GOT3 (cell line): ENCODE results near the gene TIMM50.

Experiments used
- DNase-seq: peaks from one replicate; lab custom pipeline; 2025; ENCODE audit warnings: mixed read lengths; lab: John Stamatoyannopoulos, UW

TIMM50 gene

GRCh38 chr19:39500543-39500942, 19.9 kb downstream of the TIMM50 start:
- DNase-seq: no peak

- DNase-seq: no peak
Observed at GRCh38 chr19:39501340-39501739, 20.7 kb downstream of the TIMM50 start.

DNA sequence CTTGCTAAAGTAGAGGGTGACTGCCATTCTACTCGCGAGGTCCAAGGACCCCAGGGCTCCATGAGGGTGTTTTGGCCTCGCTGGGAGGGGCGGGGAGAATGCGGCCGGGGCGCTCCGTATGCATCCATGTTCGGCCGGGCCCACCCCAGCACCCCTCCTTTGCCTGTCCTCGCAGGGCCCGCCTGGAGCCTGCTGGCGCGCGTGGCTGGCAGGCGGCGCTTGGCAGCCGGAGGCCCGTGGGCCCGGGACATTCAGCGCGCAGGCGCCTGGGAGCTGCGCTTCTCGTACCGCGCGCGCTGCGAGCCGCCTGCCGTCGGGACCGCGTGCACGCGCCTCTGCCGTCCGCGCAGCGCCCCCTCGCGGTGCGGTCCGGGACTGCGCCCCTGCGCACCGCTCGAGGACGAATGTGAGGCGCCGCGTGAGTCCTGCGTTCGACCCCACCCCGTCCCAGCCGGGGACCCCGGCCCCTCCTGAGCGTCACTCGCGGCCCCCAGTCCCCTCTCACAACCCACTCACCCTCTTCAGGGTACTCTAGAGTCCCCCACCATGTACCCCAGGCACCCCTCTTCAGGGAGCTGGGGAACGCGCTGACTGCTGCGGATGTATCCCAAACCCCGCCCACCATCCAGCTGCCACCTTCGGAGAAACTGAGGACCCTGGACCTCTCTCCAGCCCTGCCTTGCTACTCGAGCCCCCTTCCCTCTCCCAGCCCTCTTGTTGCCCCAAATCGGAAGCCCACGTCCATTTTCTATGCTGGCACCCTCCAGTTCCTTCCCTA, 22.2 kb downstream of the TIMM50 start:
- DNase-seq: no peak

DNA sequence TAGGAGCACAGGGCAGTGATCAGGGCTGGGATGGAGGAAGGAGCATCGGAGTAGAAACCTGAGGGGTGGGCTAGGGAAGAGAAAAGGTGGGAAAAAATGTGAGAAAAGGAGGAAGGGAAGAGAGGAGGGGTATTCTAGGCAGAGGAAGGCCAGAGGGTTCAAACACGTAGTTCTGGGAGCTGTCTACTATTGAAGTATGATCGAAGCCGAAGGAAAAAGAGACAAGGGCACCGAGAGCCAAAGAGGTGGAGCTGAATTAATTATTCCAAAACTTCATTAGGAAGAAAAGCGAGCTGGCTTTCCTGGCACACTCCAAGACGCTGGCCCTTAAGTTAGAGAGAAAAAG, 25.9 kb downstream of the TIMM50 start:
- DNase-seq: no peak

DNA sequence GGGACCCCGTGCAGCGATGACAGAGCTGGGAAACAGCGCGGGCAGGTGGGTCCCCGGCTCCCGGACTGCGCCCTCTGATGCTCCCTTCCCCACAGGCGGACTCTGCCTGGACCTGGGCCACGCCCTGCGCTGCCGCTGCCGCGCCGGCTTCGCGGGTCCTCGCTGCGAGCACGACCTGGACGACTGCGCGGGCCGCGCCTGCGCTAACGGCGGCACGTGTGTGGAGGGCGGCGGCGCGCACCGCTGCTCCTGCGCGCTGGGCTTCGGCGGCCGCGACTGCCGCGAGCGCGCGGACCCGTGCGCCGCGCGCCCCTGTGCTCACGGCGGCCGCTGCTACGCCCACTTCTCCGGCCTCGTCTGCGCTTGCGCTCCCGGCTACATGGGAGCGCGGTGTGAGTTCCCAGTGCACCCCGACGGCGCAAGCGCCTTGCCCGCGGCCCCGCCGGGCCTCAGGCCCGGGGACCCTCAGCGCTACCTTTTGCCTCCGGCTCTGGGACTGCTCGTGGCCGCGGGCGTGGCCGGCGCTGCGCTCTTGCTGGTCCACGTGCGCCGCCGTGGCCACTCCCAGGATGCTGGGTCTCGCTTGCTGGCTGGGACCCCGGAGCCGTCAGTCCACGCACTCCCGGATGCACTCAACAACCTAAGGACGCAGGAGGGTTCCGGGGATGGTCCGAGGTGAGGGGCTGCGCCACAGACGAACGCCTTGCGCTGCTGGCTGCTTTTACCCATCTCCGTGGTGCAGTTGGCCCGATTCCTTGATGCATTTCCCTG, 26.5 kb downstream of the TIMM50 start:
- DNase-seq: no peak

GRCh38 chr19:39507715-39508364, 27.2 kb downstream of the TIMM50 start:
- no peak for DNase-seq

- no peak for DNase-seq
Observed at GRCh38 chr19:39508629-39509028, 28.0 kb downstream of the TIMM50 start.

GRCh38 chr19:39509233-39509632, 28.6 kb downstream of the TIMM50 start:
- no peak for DNase-seq

- DNase-seq: no peak
Observed at GRCh38 chr19:39512988-39513387, 32.4 kb downstream of the TIMM50 start.

DNA sequence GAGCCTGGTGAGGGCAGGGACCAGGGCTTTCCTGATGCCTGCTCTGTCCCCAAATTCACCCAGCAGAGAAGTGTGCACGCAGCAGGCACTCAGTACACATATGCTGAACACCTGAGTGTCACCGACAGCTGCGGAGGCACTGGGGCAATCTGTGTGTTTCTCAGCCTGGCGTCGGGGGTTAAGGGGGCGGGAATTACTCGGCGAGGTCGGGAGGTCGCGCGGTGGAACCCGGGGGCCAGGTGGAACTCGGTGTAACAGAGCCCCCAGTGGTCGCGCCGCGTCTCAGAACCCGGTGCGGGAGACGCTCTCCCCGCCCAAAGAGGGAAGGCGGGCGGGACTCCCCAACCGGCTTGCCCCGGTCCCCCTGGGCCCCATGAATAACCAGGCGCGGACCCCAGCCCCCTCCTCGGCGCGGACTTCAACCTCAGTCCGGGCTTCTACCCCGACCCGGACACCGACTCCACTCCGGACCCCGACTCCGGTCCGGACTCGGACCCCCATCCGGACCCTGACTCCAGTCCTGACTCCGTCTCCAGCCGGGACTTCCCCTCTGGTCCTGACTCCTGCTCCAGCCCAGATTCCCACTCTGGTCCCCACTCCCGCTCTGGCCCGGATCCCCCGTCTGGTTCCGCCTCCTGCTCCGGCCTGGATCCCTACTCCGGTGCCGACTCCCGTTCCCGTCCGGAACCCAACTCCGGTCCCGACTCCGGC, 34.4 kb downstream of the TIMM50 start, which contains the start of gene SELENOV:
SELENOV (plus strand) TSS at position 300 of the 711 bp plus-strand sequence; CDS start at position 374, 74 bp downstream.
- no peak for DNase-seq

- no peak for DNase-seq
Observed at GRCh38 chr19:39515551-39516191, 35.0 kb downstream of the TIMM50 start.

DNA sequence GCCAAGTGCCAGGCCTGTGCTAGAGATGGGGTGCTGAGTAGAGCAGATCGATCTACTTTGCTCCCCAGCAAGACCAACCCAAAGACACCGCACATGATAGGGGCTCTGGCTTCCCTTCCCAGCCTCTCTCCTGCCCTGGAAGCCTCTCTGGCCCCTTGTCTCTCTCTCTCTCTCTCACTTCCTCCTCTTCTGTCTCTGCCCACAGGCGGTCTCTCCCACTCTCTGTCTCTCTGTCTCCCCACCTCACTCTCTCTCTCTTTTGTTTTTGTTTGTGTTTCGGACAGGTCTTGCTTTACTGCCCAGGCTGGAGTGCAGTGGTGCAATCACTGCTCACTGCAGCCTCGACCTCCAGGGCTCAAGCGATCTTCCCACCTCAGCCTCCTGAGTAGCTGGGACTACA, 35.6 kb downstream of the TIMM50 start:
- no peak for DNase-seq

- DNase-seq: no peak
Observed at GRCh38 chr19:39517432-39517831, 36.8 kb downstream of the TIMM50 start.

GRCh38 chr19:39518458-39518857, 37.8 kb downstream of the TIMM50 start:
- DNase-seq: no peak

GRCh38 chr19:39518975-39519374, 38.3 kb downstream of the TIMM50 start:
- DNase-seq: no peak

DNA sequence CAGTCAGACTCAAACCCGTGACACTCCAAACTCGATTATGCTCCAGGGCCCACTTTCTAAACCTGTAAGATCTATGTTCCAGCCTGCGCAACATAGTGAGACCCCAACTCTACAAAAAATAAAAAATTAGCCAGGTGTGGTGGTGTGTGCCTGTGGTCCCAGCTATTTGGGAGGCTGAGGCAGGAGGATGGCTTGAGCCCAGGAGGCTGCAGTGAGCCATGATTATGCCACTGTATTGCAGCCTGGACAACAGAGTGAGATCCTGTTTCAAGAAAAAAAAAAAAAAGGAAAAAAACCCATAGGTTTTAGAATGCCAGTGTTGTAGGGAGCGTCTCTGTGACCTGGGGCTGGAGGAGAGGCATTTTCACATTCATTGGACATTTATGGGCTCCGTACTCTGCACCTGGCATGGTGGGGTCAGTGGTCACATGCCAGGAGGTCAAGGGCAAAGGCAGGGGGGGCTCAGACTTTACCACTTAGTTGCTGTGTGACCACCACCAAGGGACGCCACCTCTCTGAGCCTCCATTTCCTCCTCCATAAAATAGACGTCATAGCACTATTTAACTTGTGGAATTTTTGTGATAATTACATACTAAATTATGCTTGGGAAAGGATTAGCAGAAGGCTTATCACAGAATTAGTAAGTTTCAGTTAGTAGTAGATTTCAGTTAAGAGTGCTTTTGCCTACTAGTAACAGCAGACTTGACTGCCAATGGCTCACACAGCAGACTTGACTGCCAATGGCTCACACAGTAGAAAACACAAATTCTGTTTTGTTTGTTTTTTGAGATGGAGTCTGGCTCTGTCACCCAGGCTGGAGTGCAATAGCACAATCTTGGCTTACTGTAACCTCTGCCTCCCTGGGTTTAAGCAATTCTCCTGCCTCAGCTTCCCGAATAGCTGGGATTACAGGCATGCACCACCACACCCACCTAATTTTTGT, 40.2 kb downstream of the TIMM50 start:
- no peak for DNase-seq

- DNase-seq: no peak
Observed at GRCh38 chr19:39524495-39524894, 43.9 kb downstream of the TIMM50 start.

GRCh38 chr19:39525205-39525604, 44.6 kb downstream of the TIMM50 start:
- DNase-seq: no peak

GRCh38 chr19:39531834-39532232, 51.2 kb downstream of the TIMM50 start:
- no peak for DNase-seq

- DNase-seq: peak; percentile 74
Observed at GRCh38 chr19:39532233-39533002, 51.8 kb downstream of the TIMM50 start, which contains the start of gene EID2B. TSS of gene EID2B (minus strand) at chr19:39532852. CDS start at chr19:39532802, 50 bp downstream.
